Measurements from ENCODE around the gene OR56A1.

OR56A1 gene

DNA sequence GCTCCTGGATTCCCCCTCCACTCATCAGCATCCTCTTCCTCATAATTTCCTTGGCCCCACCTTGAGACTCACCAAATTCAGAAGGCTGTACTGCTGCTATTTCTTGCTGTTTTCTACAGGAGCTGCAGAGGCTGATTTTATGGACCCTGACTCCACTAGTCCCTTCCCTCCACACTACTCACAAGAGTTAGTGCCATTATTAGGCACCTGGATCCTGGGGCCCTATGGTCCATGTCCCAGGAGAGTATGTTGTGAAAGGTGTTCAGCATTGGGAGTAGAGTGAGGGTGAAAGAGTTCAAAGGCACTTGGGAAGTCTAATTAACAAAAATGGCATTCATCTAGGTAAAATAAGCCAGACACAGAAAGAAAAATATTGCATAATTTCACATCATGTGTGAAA, 23.7 kb downstream of the OR56A1 start, which contains the start of gene OR56A4:
Gene OR56A4 (minus strand): TSS at position 101 of the 400 bp plus-strand sequence. CDS start 3,954 bp downstream, outside the sequence.
- H3K27ac ChIP-seq (ENCODE audit: low read depth, low read length), result no peak within 1 kb of the TSS
- no peak within 1 kb of the TSS for H3K4me3 ChIP-seq (ENCODE audit: low read length)
- no peaks in the 10 kb centered on the region for H3K9me3 ChIP-seq (ENCODE audit: control insufficient read depth, insufficient read depth, low read length)
- H3K79me2 ChIP-seq (ENCODE audit: control insufficient read depth, low read length), result no peaks in the 10 kb centered on the region
- H3F3A ChIP-seq (ENCODE audit: control insufficient read depth, insufficient read depth), result no peaks in the 10 kb centered on the region
- no peaks in the 10 kb centered on the region for H3K9me2 ChIP-seq (replicated peaks; ENCODE audit: control insufficient read depth, low read length)
- TF ChIP-seq EZH2phosphoT487 (IDR thresholded peaks at IDR 0.05; ENCODE audit: borderline replicate concordance, low read length), result no peak
- TF ChIP-seq, protein P1, sequence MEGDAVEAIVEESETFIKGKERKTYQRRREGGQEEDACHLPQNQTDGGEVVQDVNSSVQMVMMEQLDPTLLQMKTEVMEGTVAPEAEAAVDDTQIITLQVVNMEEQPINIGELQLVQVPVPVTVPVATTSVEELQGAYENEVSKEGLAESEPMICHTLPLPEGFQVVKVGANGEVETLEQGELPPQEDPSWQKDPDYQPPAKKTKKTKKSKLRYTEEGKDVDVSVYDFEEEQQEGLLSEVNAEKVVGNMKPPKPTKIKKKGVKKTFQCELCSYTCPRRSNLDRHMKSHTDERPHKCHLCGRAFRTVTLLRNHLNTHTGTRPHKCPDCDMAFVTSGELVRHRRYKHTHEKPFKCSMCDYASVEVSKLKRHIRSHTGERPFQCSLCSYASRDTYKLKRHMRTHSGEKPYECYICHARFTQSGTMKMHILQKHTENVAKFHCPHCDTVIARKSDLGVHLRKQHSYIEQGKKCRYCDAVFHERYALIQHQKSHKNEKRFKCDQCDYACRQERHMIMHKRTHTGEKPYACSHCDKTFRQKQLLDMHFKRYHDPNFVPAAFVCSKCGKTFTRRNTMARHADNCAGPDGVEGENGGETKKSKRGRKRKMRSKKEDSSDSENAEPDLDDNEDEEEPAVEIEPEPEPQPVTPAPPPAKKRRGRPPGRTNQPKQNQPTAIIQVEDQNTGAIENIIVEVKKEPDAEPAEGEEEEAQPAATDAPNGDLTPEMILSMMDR (IDR thresholded peaks at IDR 0.05; ENCODE audit: low read depth, low read length, poor library complexity, severe bottlenecking), result no peak
- no peaks in the 10 kb centered on the region; the same call in 1 of the 2 replicates for H3K27me3 ChIP-seq (ENCODE audit: control insufficient read depth, low read length)
- no peaks in the 10 kb centered on the region for H4K20me1 ChIP-seq (ENCODE audit: control insufficient read depth, insufficient read depth, low read depth, low read length)
- H3K36me3 ChIP-seq (ENCODE audit: control insufficient read depth, low read length), result no peaks in the 10 kb centered on the region
- H3K4me2 ChIP-seq (ENCODE audit: low read length), result no peak within 1 kb of the TSS
- no peaks in the 10 kb centered on the region for H3K4me1 ChIP-seq (ENCODE audit: control insufficient read depth, low read length)

DNA sequence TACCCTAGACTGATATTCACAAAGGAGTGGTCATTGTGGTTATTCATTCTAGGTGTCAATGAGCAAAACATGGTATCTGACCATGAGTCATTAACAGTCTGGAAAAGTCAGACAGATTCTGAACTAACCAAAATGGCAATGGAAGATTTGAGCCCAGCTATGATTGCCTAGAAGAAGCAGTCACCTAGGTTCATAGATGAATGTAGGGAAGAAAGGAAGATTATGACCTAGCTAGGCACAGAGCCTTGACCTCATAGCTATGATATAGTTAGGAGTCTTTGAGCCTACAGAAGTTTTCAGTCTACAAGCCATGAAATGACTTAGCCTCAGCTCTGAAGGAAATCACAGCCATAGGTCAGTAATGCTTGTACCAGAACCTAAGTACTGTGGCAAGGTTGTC, 24.2 kb downstream of the OR56A1 start:
- TF ChIP-seq EZH2phosphoT487 (IDR thresholded peaks at IDR 0.05; ENCODE audit: borderline replicate concordance, low read length), result no peak
- TF ChIP-seq, protein P1 (IDR thresholded peaks at IDR 0.05; ENCODE audit: low read depth, low read length, poor library complexity, severe bottlenecking), result no peak
- no peak overlapping the region for H3K27ac ChIP-seq (ENCODE audit: low read depth, low read length)

DNA sequence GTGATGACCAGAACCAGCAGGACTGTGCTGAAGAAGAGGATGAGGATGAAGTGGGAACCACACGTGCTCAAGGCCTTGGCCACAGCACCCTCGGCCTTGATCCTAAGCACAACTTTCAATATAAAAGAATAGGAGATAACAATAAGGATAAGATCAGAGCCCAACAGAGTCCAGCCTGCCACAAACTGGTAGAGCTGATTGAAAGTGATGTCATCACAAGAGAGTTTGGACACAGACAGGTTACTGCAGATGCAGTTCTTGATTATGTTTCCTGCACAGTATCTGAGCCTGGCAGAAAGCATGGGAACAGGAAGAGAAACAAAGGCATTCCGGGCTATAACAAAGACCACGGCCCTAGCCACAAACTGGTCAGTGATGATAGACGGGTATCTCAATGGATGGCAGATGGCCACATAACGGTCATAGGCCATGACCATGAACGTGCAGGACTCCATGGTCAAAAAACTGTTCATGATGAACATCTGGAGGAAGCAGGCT, 28.3 kb downstream of the OR56A1 start:
- Histone ChIP-seq H3K27me3 (ENCODE audit: control insufficient read depth, low read length) (no peaks in the 10 kb centered on the region; the same call in 1 of the 2 replicates), H3K9me2 (replicated peaks; ENCODE audit: control insufficient read depth, low read length) (no peaks in the 10 kb centered on the region), H3K4me1 (ENCODE audit: control insufficient read depth, low read length) (no peaks in the 10 kb centered on the region), H3K4me2 (ENCODE audit: low read length) (no peak overlapping the region), H4K20me1 (ENCODE audit: control insufficient read depth, insufficient read depth, low read depth, low read length) (no peaks in the 10 kb centered on the region), H3K27ac (ENCODE audit: low read depth, low read length) (no peak overlapping the region), H3F3A (ENCODE audit: control insufficient read depth, insufficient read depth) (no peaks in the 10 kb centered on the region), H3K36me3 (ENCODE audit: control insufficient read depth, low read length) (no peaks in the 10 kb centered on the region), H3K9me3 (ENCODE audit: control insufficient read depth, insufficient read depth, low read length) (no peaks in the 10 kb centered on the region), H3K79me2 (ENCODE audit: control insufficient read depth, low read length) (no peaks in the 10 kb centered on the region), H3K4me3 (ENCODE audit: low read length) (no peak overlapping the region)
- TF ChIP-seq, protein P1 (IDR thresholded peaks at IDR 0.05; ENCODE audit: low read depth, low read length, poor library complexity, severe bottlenecking), result no peak
- no peak for TF ChIP-seq EZH2phosphoT487 (IDR thresholded peaks at IDR 0.05; ENCODE audit: borderline replicate concordance, low read length)

More for the DNA sequence above, 24.2 kb downstream of the OR56A1 start:
- no peaks in the 10 kb centered on the region for H3K36me3 ChIP-seq (ENCODE audit: control insufficient read depth, low read length)
- no peaks in the 10 kb centered on the region for H3K4me1 ChIP-seq (ENCODE audit: control insufficient read depth, low read length)
- H3K9me2 ChIP-seq (replicated peaks; ENCODE audit: control insufficient read depth, low read length), result no peaks in the 10 kb centered on the region
- H3K4me3 ChIP-seq (ENCODE audit: low read length), result no peak overlapping the region
- H3K9me3 ChIP-seq (ENCODE audit: control insufficient read depth, insufficient read depth, low read length), result no peaks in the 10 kb centered on the region
- no peaks in the 10 kb centered on the region for H3F3A ChIP-seq (ENCODE audit: control insufficient read depth, insufficient read depth)
- H3K79me2 ChIP-seq (ENCODE audit: control insufficient read depth, low read length), result no peaks in the 10 kb centered on the region
- no peaks in the 10 kb centered on the region for H4K20me1 ChIP-seq (ENCODE audit: control insufficient read depth, insufficient read depth, low read depth, low read length)
- no peak overlapping the region for H3K4me2 ChIP-seq (ENCODE audit: low read length)
- no peaks in the 10 kb centered on the region; the same call in 1 of the 2 replicates for H3K27me3 ChIP-seq (ENCODE audit: control insufficient read depth, low read length)

Data from DOHH2 (cell line).